Liver (tissue), 3 donors: ENCODE measurements around the gene FCGR1A.
"Not testable (repeated sequence)": the region's sequence is repeated elsewhere in the genome, so short reads cannot be mapped to it uniquely, and the experiment has no call there.

Experiments
- EGR1 ChIP-seq, 2 donors: IDR thresholded peaks; 2 replicates each; pipeline ENCODE4 v1.6.1; 2016 to 2018; ENCODE audit warnings: antibody characterized with exemption in 2 of 2, low read depth in 2 of 2
- FOXA2 ChIP-seq: IDR thresholded peaks from 2 replicates; pipeline ENCODE4 v1.6.1; 2016; ENCODE audit warnings: antibody characterized with exemption
- GABPA ChIP-seq, 2 donors: IDR thresholded peaks in 1 of 2; conservative IDR thresholded peaks in 1 of 2; 2 replicates each; pipeline ENCODE4 v1.6.1; 2016; ENCODE audit warnings: antibody characterized with exemption in 2 of 2, mild to moderate bottlenecking in 1 of 2, moderate library complexity in 1 of 2
- JUND ChIP-seq, 2 donors: IDR thresholded peaks; 2 replicates each; pipeline ENCODE4 v1.6.1; 2016; ENCODE audit warnings: antibody characterized with exemption in 2 of 2
- RAD21 ChIP-seq, 2 donors: IDR thresholded peaks; 2 replicates each; pipeline ENCODE4 v1.6.1; 2016; ENCODE audit warnings: antibody characterized with exemption in 2 of 2, mild to moderate bottlenecking in 2 of 2
- RXRA ChIP-seq, 2 donors: IDR thresholded peaks; 2 replicates each; pipeline ENCODE4 v1.6.1; 2017 to 2018; ENCODE audit warnings: antibody characterized with exemption in 2 of 2, mild to moderate bottlenecking in 1 of 2
- SP1 ChIP-seq: IDR thresholded peaks from 2 replicates; pipeline ENCODE4 v1.6.1; 2018; ENCODE audit warnings: antibody characterized with exemption, mild to moderate bottlenecking
- TAF1 ChIP-seq: conservative IDR thresholded peaks from 2 replicates; pipeline ENCODE4 v1.6.1; 2016; ENCODE audit warnings: antibody characterized with exemption, mild to moderate bottlenecking
- YY1 ChIP-seq: IDR thresholded peaks from 2 replicates; pipeline ENCODE4 v1.6.1; 2016; ENCODE audit warnings: antibody characterized with exemption, mild to moderate bottlenecking
- TF ChIP-seq, protein P1 (sequence below): fragments of 150-350 bp; IDR thresholded peaks from 2 replicates; pipeline ENCODE4 v1.5.1; 2017; ENCODE audit warnings: improper control_type of control experiment, low read depth, low read length; ENCODE audit not compliant: missing input control
- TF ChIP-seq, protein P2 (sequence below): IDR thresholded peaks from 2 replicates; pipeline ENCODE4 v1.6.1; 2016; ENCODE audit warnings: antibody characterized with exemption
- TF ChIP-seq, protein P3 (sequence below): IDR thresholded peaks from 2 replicates; pipeline ENCODE4 v1.6.1; 2016; ENCODE audit warnings: antibody characterized with exemption
- TF ChIP-seq, protein P4 (sequence below): IDR thresholded peaks from 2 replicates; pipeline ENCODE4 v1.6.1; 2016; ENCODE audit warnings: antibody characterized with exemption
- TF ChIP-seq, protein P5 (sequence below): IDR thresholded peaks from 2 replicates; pipeline ENCODE4 v1.6.1; 2016; ENCODE audit warnings: antibody characterized with exemption, mild to moderate bottlenecking
- donor health status: healthy.
- donor health status: healthy.

DNA sequence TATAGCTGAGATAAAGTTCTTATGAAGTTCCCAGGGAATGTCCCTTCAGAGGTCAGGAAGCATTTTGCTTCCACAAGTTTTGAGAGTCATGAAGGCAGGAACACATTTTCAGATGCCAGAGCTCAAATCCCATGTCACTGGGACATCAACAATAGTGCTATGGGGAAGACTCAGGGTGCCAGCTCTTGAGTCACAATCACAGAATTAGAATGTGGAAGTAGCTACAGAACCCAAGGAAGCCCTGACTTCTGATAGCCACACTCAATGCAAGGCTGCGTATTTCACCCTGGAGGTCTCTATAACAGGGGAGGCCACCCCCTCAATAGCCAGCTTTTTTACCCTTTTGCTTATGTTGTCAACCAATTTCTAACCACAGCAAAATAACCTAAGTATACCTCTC is 47.8 kb upstream of the FCGR1A start:
- TF ChIP-seq, protein P1, sequence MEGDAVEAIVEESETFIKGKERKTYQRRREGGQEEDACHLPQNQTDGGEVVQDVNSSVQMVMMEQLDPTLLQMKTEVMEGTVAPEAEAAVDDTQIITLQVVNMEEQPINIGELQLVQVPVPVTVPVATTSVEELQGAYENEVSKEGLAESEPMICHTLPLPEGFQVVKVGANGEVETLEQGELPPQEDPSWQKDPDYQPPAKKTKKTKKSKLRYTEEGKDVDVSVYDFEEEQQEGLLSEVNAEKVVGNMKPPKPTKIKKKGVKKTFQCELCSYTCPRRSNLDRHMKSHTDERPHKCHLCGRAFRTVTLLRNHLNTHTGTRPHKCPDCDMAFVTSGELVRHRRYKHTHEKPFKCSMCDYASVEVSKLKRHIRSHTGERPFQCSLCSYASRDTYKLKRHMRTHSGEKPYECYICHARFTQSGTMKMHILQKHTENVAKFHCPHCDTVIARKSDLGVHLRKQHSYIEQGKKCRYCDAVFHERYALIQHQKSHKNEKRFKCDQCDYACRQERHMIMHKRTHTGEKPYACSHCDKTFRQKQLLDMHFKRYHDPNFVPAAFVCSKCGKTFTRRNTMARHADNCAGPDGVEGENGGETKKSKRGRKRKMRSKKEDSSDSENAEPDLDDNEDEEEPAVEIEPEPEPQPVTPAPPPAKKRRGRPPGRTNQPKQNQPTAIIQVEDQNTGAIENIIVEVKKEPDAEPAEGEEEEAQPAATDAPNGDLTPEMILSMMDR, result not testable (repeated sequence)
- TF ChIP-seq, protein P2, sequence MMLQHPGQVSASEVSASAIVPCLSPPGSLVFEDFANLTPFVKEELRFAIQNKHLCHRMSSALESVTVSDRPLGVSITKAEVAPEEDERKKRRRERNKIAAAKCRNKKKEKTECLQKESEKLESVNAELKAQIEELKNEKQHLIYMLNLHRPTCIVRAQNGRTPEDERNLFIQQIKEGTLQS, result not testable (repeated sequence)
- TF ChIP-seq GABPA (IDR thresholded peaks at IDR 0.05 in 1 of 2, conservative IDR thresholded peaks at IDR 0.05 in 1 of 2); EGR1 (IDR thresholded peaks at IDR 0.05; ENCODE audit: low read depth in 2 of 2); TAF1; SP1; RAD21 (IDR thresholded peaks at IDR 0.05); YY1; JUND (IDR thresholded peaks at IDR 0.05); RXRA (IDR thresholded peaks at IDR 0.05); FOXA2: not testable (repeated sequence)
- TF ChIP-seq, protein P3, sequence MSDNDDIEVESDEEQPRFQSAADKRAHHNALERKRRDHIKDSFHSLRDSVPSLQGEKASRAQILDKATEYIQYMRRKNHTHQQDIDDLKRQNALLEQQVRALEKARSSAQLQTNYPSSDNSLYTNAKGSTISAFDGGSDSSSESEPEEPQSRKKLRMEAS, result not testable (repeated sequence)
- TF ChIP-seq, protein P4, sequence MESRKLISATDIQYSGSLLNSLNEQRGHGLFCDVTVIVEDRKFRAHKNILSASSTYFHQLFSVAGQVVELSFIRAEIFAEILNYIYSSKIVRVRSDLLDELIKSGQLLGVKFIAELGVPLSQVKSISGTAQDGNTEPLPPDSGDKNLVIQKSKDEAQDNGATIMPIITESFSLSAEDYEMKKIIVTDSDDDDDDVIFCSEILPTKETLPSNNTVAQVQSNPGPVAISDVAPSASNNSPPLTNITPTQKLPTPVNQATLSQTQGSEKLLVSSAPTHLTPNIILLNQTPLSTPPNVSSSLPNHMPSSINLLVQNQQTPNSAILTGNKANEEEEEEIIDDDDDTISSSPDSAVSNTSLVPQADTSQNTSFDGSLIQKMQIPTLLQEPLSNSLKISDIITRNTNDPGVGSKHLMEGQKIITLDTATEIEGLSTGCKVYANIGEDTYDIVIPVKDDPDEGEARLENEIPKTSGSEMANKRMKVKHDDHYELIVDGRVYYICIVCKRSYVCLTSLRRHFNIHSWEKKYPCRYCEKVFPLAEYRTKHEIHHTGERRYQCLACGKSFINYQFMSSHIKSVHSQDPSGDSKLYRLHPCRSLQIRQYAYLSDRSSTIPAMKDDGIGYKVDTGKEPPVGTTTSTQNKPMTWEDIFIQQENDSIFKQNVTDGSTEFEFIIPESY, result not testable (repeated sequence)
- TF ChIP-seq, protein P5, sequence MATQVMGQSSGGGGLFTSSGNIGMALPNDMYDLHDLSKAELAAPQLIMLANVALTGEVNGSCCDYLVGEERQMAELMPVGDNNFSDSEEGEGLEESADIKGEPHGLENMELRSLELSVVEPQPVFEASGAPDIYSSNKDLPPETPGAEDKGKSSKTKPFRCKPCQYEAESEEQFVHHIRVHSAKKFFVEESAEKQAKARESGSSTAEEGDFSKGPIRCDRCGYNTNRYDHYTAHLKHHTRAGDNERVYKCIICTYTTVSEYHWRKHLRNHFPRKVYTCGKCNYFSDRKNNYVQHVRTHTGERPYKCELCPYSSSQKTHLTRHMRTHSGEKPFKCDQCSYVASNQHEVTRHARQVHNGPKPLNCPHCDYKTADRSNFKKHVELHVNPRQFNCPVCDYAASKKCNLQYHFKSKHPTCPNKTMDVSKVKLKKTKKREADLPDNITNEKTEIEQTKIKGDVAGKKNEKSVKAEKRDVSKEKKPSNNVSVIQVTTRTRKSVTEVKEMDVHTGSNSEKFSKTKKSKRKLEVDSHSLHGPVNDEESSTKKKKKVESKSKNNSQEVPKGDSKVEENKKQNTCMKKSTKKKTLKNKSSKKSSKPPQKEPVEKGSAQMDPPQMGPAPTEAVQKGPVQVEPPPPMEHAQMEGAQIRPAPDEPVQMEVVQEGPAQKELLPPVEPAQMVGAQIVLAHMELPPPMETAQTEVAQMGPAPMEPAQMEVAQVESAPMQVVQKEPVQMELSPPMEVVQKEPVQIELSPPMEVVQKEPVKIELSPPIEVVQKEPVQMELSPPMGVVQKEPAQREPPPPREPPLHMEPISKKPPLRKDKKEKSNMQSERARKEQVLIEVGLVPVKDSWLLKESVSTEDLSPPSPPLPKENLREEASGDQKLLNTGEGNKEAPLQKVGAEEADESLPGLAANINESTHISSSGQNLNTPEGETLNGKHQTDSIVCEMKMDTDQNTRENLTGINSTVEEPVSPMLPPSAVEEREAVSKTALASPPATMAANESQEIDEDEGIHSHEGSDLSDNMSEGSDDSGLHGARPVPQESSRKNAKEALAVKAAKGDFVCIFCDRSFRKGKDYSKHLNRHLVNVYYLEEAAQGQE, result not testable (repeated sequence)
